HPDE6-E6E7 (cell line): ENCODE data around the gene GABRR2.
"Not testable (repeated sequence)": the region's sequence is repeated elsewhere in the genome, so short reads cannot be mapped to it uniquely, and the experiment has no call there.

ENCODE experiments used
- DNase-seq: peaks from one replicate; pipeline ENCODE4 v3.0.0; 2011; ENCODE audit warnings: missing footprints; ENCODE audit errors: extremely low spot score

GABRR2 gene

DNA sequence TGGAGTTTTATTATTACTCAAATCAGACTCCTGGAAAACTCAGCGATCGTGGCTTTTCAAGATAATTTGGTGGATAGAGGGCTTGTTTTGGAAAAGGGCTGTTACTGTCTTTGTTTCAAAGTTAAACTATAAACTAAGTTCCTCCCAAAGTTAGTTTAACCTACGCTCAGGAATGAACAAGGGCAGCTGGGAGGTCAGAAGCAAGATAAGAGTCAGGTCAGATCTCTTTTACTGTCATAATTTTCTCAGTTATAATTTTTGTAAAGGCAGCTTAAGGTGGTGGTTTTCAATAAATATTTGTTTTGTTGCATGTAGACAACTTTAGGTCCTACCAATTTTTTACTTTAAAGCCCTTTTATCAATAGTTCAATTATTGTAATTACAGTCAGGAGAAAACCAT, 9.2 kb upstream of the GABRR2 start:
- DNase-seq, result no peak

DNA sequence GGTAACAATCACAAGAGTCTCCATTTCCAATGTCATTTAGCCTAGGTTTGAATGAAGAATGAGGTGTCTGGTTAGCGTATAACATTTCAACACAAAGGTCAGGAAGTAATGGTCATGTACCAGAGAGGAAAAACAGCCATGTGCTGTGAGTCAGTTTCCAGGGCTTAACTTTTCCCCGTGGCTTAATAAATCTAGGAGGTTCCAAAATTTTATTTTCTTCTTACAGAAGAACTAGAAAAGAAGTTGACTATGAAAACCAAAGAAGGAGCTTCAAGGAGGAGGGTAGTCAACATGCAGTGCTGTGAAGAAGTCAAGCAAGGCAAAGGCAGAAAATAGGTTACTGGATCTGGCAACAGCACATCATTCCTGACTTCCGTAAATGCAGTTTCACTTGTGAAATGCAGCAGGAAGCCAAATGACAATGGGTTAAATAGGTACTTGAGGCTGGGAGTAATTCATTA, 8.4 kb upstream of the GABRR2 start:
- no peak for DNase-seq

DNA sequence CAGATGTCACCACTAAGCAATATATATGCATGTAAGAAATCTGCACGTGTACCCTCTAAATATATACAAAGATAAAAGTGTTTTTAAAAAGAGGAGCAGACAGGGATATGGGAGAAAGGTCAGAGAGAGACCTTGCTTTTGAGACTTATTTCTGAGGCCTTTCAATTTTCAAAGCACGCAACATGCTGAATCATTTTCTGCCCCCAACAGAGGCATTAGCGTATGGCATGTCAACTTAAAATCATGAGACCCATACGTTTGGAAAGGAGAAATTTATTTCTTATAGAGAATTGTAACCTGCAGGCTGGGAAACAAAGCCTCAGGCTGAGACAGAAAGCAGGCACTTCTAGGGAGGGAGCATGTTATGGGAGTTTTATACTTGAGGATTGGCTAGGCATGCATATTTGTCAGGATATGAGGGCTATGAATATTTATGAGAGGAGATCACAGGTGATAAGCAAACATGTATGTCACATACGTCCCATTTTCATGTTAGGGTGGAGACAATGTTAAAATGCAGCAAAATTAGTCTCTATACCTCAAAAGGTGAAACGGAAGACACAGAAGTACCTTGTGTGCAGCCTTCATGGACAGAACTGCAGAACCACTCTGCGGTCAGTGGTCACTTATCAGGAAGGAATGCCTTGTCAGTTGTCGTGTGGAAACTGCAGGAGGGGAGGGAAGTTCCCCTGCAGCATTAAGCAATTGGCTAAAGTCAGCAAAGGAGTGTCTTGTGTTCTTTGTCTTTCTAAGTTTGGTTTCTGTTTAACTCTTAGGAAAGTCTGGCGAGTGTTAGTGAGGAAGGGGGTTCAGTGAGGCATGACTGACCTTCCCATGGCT, 6.3 kb upstream of the GABRR2 start:
- DNase-seq, result no peak

DNA sequence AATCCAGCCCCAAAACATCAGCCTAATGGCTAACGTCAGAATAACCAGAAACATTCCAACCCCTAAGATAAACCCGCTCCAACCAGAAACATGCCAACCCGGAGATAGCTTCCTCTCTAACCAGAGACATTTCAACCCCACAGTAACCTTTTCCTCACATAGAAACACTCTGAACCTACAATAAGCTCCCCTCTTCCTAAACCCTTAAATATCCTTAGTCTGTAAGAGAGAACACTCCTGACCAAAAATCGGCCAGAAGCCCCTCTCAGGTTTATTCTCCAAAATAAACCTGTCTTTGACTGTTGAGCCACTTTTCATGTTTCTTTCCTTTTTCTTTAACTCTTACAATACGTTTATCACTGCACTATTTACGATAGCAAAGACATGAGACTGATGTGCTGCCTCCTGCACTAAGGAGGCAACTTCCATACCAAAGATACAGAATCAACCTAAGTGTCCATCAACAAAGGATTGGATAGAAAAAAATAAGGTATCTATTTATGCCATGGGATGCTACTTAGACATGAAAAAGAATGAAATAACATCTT, 5.0 kb upstream of the GABRR2 start:
- DNase-seq, result no peak

DNA sequence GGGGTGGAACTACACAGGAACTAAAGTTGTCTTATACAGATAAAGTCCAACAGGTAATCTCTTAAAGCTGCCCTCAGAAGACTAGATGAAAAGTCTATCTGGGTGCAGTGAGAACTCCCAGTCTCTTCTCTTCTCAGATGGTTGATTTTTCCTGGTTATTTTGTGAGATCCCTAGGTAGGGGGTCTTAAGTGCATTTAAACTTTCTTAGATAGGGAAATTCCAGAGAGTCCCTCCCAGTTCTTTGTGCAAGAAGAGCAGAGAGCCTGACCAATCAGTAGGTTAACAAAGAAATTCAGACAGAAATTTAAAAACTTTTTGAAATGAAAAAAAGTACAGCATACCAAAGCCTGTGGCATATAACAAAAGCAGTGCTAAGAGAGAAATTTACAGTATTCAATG, 2.0 kb upstream of the GABRR2 start:
- DNase-seq, result no peak

DNA sequence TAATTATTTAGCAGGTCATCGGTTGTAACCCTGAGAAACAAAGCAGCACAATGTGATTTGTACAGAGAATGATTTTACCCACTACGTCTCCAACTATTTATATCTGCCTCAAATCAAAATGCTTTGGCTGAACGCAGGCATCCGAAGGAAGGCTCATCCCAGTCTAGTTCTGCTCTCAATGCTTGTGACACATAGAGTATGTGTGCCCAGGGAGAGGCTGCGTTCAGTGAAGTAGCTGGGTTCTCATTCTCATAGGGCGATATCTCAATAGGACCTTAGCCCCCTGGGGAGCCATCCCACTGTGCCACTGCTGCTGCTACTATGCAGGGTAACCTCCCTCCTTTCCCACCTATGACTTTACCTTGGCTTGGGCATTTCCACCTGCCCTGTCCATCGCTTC, 407 bp downstream of the GABRR2 start:
- DNase-seq, result no peak

DNA sequence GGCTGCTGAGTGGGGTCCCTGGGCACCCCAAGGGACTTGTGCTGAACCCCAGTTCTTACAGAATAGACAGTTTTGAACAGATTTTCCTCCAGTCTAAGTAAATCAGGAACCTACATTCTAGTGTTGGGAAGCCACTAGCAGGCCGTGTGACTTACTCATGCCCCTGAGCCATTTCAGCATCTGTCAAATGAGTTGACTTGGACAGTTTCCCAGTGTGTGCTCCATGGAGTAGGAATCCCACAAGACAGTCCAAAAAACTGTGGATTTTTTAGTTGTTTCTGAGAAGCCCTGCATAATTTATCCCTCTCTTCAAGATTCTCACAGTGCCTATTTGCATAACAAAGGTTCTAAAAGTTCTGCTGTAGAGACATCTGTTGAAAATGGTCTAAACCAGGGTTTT, 2.1 kb downstream of the GABRR2 start:
- DNase-seq, result no peak

DNA sequence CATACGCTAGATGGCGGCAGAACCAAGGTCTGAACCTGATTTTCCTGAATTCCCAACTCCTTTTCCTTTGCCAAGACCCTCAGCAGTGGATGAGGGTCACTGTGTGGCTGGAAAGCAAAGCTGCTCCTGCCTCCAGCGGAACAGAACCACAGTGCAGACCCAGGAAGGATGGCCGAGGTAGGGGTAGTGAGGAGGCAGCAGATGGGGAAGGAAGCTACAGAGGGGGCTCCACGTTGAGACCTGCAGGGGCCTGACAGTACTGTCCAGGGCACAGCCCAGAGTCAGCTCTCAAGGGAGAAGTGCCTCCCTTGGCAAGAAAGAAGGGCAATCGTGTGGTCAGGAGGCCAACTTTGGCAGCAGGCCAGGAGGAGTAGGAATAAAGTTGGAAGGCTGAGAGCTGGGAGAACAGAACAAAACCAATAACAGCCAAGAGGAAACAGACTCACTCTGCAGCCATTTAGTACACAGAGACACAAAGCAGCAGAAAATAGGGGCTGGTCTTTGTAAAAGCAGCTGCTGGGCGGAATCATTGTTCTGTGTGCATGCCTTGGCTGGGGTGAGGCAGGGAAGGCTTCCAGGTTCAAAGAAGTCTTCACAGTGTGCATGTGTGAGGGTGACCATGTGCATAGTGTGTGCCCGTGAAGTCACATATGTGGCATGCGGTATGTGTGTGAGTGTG, 3.1 kb downstream of the GABRR2 start:
- no peak for DNase-seq

DNA sequence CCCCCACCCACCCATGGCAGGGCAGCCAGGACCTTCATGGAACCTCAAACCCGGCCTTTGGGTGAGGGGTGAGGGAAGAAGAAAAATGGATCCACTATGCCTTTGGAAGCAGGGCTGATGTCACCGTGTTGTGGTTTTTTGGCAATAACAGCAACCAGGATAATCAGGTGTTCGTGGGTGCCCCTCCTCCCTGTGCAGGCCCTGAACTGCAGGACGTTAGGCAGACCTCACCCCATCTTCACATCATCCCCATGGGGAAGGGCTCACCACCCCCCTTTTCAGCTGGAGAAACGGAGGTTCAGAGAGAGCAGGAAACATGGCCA, 3.6 kb downstream of the GABRR2 start:
- DNase-seq, result no peak

DNA sequence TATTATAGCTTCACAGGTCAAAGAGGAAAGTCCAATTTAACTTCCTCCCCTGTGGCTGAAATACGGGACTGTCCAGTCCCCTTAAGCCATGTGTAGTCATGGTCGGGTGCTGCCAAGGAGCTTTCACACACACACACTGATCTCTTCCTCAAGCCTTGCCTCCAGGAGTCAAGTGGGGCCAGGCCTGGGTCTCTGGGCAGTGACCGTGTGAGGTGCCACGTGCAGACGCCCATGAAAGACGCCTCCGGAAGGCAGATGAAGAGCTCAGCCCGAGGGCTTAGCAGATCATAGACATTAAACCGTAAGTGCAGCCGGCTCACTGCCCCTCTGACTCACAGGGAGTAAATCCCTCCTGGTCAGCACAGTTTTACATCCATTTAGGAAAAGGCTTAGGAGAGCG, 4.2 kb downstream of the GABRR2 start:
- no peak for DNase-seq

DNA sequence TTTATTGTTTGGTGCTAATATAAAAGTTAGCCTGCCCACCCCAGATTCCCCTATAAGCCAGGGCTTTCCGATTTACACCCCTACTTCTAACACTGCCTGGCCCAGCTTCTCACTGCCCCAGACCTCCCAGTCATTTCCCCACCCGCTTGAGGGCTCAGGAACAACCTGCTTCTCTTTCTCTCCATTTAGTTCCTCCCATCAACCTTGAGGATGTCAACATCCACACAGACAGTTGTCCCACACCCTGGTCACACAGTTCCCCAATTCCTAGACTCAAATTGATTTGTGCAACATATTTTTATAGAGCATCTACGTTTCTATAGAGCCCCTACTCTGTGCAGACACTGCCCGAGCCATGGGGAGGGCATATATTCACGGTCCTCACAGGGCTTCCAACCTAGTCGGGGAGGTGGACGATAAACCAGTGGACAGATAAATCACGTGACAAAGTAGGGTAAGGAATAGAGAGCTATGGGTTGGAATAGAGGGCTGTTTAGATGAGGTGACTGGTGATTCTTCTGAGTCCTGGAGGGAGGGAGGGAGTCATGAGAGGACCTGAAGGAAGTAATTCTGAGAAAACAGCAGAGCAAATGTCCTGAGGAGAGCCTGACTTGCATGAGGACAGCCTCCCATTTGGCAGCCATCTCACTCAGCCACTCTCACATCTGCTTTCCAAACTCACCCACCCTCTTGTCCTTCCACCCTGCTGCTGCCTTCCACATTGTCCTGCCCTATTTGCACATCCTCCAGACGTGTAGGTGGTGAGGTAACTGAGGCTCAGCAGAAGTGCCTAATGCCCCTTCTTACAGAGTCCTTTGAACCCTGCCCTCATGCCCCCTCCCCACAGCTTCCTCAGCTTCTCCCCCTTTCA, 6.3 kb downstream of the GABRR2 start:
- DNase-seq, result no peak

DNA sequence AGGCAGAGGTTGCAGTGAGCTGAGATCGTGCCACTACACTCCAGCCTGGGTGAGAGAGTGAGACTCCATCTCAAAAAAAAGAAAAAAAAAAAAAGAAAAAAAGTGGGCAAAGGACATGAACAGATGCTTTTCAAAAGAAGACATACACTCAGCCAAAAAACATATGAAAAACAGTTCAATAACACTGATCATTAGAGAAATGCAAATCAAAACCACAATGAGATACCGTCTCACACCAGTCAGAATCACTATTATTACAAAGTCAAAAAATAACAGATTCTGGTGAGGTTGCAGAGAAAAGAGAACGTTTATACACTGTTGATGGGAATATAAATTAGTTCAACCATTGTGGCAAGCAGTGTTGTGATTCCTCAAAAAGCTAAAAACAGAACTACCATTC, 10.6 kb downstream of the GABRR2 start:
- DNase-seq, result not testable (repeated sequence)

DNA sequence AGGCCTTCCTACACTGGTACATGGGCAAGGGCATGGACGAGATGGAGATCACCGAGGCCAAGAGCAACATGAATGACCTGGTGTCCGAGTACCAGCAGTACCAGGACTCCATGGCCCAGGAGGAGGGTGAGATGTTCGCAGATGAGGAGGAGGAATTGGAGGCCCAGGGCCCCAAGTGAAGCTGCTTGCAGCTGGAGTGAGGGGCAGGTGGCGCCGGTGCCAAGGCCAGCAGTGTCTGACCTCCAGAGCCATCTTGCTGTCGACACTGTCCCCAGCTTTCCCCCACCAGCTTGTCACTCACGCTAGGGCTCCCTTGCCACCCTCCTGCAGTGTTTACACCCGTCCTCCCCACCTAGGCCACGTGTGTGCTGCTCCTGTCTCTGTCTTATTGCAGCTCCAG, 12.2 kb downstream of the GABRR2 start:
- DNase-seq, result no peak

DNA sequence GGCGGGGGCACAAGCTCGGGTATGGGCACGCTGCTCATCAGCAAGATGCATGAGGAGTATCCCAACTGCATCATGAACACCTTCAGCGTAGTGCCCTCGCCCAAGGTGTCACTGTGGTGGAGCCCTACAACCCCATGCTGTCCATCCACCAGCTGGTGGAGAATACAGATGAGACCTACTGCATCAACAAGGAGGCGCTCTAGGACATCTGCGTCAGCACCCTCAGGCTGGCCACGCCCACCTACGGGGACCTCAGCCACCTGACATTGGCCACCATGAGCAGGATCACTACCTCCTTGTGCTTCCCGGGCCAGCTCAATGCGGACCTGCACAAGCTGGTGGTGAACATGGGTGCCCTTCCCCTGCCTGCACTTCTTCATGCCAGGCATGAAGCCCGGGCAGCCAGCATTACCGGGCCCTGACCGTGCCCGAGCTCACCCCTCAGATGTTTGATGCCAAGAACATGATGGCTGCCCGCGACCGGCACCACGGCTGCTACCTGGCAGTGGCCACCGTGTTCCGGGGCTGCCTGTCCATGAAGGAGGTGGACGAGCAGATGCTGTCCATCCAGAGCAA, 12.8 kb downstream of the GABRR2 start:
- no peak for DNase-seq

DNA sequence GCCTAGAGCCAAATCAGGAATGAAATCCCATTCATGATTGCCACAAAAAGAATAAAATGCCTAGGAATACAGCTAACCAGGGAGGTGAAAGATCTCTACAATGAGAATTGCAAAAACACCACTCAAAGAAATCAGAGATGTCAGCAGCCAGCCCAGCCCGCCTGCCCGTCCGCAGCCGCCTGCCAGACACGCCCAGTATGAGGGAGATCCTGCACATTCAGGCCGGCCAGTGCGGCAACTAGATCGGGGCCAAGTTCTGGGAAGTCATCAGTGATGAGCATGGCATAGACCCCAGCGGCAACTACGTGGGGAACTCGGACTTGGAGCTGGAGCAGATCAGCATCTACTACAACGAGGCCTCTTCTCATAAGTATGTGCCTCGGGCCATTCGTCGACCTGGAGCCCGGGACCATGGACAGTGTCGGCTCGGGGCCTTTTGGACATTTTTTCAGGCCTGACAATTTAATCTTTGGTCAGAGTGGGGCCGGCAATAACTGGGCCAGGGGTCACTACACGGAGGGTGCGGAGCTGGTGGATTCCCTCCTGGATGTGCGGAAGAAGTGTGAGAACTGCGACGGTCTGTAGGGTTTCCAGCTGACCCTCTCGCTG, 13.4 kb downstream of the GABRR2 start:
- no peak for DNase-seq

DNA sequence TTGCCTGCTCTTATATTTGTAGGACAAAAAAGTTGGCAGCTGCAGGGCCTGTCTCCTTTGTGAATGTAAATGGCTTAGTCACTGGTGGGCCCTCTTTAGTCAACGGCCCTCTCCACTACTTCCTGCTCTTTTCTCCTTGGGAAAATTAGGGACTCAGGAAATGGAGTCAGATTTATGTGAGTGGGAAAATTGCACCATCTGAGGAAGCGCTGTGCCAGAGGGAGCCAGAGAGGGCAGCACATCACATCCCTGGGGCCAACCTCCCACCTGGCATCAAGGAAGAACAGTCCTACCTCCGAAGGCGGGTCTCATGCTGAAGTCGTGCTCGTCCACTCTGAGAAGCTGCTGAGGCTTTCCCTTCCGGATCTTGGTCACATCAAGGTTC, 15.6 kb downstream of the GABRR2 start:
- DNase-seq, result no peak

DNA sequence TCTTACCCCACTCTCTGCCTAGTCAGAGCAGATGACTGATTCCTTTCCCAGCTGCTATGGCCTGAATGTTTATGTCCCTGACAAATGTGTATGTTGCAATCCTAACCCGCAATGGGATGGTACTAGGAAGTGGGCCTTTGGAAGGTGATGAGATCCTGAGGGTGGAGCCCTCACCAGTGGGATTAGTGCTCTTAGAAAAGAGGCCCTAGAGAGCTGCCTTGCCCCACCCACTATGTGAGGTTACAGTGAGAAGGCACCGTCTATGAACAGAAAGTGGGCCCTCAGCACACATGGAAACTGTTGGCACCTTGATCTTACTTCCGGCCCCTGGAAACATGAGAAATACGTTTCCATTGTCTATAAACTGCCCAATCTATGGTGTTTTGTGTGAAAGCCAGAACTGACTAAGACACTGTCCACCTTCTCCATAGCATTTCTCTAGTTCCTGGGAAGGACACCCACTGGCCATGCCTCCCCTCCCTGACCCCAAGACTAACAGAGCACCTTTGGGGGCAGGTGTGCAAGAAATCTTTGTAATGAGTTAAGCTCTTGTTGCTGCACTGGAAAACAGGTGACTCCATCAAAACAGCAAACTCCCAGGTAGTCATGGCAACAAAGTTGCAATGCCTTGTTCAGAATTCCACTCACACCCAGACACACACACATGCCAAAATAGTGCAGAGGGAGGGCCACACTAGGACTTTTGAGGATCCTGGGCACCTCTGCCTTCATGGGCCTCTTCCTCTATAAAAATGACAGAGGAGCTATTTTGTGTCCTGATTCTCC, 16.2 kb downstream of the GABRR2 start:
- no peak for DNase-seq

DNA sequence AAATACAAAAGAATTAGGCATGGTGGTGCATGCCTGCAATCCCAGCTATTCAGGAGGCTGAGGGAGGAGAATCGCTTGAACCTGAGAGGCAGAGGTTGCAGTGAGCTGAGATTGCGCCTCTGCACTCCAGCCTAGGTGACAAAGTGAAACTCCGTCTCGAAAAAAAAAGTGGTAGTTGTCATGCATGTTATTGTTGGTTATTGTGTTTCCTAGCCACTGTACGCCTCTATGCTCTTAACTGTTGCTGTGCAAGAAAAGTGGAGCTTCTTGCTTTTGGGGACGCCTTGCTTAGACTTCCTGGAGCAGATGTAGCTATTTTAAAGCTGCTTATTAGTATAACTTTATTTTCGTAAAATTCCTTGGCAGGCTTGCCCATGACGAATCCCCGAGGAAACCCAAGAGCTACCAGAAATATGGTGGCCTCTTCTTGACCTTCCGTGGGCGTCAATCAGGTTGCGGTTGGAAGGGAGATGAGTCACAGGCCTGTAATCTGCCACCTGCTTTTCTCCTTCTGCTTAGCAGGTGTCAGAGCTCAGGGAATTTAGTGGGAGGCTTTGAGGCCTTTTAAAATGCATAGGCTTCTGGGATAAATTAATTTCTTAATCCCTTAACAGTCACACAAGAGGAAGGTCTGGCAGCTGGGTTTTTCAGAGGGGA, 17.3 kb downstream of the GABRR2 start:
- DNase-seq, result peak; percentile 92

DNA sequence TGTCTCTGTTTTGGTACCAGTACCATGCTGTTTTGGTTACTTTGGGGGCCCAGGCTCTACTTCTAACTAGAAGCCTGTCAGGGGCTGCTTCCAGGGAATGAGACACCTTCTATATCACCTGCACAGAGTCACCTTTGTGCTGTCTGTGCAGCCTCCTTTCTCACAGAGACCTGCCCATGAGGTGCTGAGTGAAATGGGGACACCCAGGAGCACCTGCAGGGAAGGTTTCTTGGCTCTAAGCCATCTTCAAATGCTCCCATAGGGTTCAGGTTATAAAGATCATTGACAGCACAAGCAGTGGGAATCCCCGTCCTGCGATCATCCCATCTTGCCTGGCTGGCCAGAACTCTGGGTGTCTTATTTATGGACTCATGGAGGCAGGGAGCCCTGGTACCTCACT, 19.1 kb downstream of the GABRR2 start:
- no peak for DNase-seq

DNA sequence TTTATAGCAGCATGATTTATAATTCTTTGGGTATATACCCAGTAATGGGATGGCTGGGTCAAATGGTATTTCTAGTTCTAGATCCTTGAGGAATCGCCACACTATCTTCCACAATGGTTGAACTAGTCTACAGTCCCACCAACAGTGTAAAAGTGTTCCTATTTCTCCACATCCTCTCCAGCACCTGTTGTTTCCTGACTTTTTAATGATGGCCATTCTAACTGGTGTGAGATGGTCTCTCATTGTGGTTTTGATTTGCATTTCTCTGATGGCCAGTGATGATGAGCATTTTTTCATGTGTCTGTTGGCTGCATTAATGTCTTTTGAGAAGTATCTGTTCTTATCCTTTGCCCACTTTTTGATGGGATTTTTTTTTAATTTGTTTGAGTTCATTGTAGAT, 20.0 kb downstream of the GABRR2 start:
- DNase-seq, result not testable (repeated sequence)
